Skeletal muscle tissue (tissue), 4 donors: ENCODE measurements around the gene C3orf62. TPM values are rescaled to one million over a fixed set of nuclear protein-coding genes. Genes with fewer than 3 reads are reported as not detected.

Experiments
- H3K27ac ChIP-seq: one replicate; pipeline ENCODE4 v1.7.0; 2013; ENCODE audit warnings: mild to moderate bottlenecking, low read depth, low read length, inconsistent platforms
- H3K27me3 ChIP-seq, 3 donors: one replicate each; pipeline ENCODE4 v1.7.0; 2013; ENCODE audit warnings: low read length in 3 of 3; ENCODE audit not compliant: control insufficient read depth in 3 of 3, insufficient read depth in 3 of 3
- H3K36me3 ChIP-seq, 3 donors: one replicate each; pipeline ENCODE4 v1.7.0; 2013; ENCODE audit warnings: low read length in 3 of 3; ENCODE audit not compliant: control insufficient read depth in 3 of 3, insufficient read depth in 3 of 3
- H3K4me1 ChIP-seq, 3 donors: one replicate each; pipeline ENCODE4 v1.7.0; 2013; ENCODE audit warnings: low read length in 3 of 3, mild to moderate bottlenecking in 3 of 3; ENCODE audit not compliant: control insufficient read depth in 3 of 3, insufficient read depth in 3 of 3
- H3K4me3 ChIP-seq, 3 donors: one replicate each; pipeline ENCODE4 v1.7.0; 2013; ENCODE audit warnings: low read length in 3 of 3
- H3K9ac ChIP-seq, 3 donors: one replicate each; pipeline ENCODE4 v1.7.0; 2013; ENCODE audit warnings: low read length in 3 of 3, mild to moderate bottlenecking in 3 of 3, moderate library complexity in 2 of 3, low read depth in 1 of 3
- H3K9me3 ChIP-seq, 3 donors: one replicate each; pipeline ENCODE4 v1.7.0; 2013; ENCODE audit warnings: low read length in 3 of 3; ENCODE audit not compliant: control insufficient read depth in 3 of 3
- total RNA-seq: library from RNA; depleted of rRNA; stranded (reverse); fragments of >200 nt; gene quantifications from one replicate; pipeline ENCODE4 v1.2.3, GENCODE V29; 2014
- donor health status: Osteomylitis.

C3orf62 gene
- total RNA-seq: 1.6 TPM

DNA sequence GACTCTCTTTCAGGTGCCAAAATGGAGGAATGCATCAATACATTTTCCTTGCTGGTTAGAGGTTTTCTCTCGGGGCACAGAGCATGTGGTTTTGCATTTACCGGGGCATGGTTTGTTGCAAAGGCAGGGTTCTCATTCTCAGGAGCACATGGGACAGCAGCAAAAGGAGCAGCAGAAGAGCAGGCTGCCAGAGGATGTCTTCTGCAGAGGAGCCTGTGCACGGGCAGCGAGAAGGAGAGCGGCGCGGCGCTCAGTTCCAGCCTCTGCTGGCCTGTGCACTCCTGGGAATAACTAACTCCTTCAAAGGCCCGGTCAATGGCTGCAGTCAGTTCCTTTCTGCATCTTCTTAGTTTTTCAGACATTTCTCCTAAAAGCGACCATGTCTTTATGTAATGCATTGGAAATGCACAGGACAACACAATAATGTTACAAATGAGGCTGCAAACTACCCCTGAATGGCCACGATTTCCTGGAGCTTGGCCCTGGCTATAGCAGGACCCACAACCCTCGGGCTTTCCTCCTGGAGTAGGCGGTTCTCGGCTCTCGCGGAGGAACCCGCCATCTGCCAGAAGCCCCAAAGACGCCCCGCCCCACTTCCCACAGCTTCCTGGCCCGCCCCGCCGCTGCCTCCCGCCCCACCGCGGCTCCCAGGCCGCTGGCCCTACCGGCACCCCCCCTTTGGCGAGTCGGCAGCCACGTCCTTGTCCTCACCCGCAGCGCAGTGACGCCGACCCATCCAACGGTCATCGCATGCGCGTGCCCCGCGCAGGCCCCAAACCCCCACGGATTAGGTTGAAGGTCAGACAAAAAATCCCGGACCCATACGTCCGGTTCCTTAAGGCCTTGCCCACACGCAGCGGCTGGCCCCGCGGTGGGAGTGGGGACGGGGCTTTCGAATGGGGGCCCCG is at the start of gene C3orf62:
Gene C3orf62, minus strand, starts transcription at position 758 of the 908 bp plus-strand sequence. Its CDS starts 360 bp downstream, at position 398.
- Histone ChIP-seq H3K27ac (peak within 1 kb of the TSS; percentile 96), H3K36me3 (peaks cover 14 to 16% (median 16%) of the 10 kb centered on the region in 3 donors), H3K4me3 (peak within 1 kb of the TSS; percentile 75 to 85 (median 81)), H3K4me1 (peaks cover 23 to 35% (median 32%) of the 10 kb centered on the region in 3 donors), H3K27me3 (no peaks in the 10 kb centered on the region), H3K9me3 (no peaks in the 10 kb centered on the region), H3K9ac (peak within 1 kb of the TSS; percentile 77 to 91 (median 88))

DNA sequence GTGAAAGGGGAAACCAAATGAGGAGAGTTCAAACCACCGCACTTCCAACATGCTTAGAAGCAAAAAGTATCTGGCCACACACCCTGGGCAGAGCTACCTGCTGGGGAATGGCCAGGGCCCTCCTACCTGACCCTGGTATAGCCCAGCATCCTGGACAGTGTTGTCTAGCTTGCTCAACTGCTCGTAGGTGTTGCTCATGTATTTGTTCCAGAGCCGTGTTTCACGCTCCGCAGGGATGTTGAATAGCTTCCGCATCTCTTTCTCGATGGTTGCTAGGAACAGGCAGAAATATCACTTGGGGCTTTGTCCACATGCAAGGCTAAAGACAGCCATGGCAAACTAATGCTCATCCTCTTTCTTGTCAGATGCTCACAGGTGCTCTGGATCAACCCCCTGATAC is 47.7 kb upstream of the C3orf62 start:
- Histone ChIP-seq H3K27ac (no peak overlapping the region), H3K36me3 (peaks cover 42 to 68% (median 67%) of the 10 kb centered on the region in 3 donors), H3K4me1 (no peaks in the 10 kb centered on the region), H3K4me3 (no peak overlapping the region), H3K9me3 (no peaks in the 10 kb centered on the region), H3K9ac (no peak overlapping the region), H3K27me3 (no peaks in the 10 kb centered on the region)

DNA sequence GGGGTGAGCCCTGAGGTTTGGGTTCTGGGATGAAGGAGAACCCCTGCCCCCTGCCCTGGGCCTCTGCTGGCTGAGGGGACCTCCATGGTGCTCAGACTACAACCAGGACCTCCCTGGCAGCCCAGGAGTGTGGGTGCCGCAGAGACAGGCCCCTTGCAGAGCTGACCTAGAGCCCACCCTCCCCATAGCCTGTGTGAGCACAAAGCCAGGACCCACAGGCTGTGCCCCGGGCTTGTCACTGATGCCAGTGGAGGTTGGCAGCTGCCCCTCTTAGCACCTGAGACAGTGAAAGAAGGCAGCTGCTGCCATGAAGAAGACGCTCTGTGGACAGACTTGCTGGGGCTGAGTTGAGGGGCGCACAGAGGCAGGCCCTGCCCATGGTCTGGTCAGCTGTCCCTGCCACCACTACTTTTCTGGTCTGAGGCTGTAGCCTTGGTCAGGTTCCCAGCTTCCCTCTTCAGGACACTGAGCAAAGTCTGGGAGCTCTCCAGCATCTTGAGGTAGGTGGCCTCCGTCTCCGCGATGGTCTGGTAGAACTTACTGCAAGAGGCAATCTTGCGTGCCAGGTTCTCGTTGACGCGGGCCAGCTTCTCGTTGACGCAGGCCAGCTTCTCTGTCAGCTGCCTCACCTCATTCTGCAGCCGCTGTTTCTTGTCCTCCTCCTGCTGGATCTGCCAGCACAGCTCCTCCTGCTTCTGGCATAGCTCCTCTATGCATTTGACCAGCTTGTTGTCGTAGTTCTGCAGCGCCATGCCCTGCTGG is 39.8 kb upstream of the C3orf62 start:
- Histone ChIP-seq H3K27ac (no peak overlapping the region), H3K4me1 (peaks cover 0 to 5% (median 0%) of the 10 kb centered on the region in 3 donors), H3K4me3 (no peak overlapping the region), H3K36me3 (peaks cover 16 to 44% (median 35%) of the 10 kb centered on the region in 3 donors), H3K9ac (no peak overlapping the region), H3K9me3 (no peaks in the 10 kb centered on the region), H3K27me3 (no peaks in the 10 kb centered on the region)

DNA sequence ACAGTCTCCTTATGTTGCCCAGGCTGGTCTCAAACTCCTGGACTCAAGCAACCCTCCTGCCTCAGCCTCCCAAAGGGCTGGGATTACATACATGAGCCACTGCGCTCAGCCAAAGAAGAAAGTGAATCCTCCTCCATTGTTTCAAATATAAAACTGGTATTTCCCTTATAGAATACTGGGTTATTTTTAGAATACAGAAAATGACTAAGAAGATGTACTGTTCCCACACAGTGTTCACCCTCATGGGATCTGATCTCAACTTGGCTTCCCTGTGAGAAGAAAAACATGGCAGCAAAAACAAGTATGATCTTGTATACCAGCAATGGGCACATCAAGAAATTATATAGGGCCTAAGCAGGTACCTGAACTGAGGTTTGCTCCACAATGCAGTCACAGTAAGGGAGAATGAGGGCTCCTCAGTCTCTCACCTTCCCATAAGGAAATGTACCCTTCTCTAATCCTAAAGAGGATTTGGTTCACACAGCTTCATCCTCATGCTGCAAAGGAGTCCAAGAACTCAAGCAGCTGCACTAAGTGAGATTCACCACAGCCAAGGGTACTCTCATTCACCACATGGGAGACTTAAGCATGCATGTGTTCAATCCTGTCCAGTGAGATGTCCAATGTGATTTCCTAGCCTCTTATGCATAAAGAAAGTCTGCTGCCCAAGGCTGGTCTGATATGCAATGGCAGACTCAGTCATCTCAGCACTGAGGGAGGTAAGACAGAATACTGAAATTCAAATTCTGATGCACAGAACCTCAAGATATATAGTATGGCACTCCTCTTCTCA is 37.1 kb upstream of the C3orf62 start:
- no peak overlapping the region for H3K4me3 ChIP-seq
- H3K36me3 ChIP-seq: peaks cover 20 to 44% (median 36%) of the 10 kb centered on the region in 3 donors
- no peaks in the 10 kb centered on the region for H3K27me3 ChIP-seq
- H3K27ac ChIP-seq: no peak overlapping the region
- peaks cover 0 to 5% (median 0%) of the 10 kb centered on the region in 3 donors for H3K4me1 ChIP-seq
- H3K9me3 ChIP-seq: no peaks in the 10 kb centered on the region
- H3K9ac ChIP-seq: no peak overlapping the region

DNA sequence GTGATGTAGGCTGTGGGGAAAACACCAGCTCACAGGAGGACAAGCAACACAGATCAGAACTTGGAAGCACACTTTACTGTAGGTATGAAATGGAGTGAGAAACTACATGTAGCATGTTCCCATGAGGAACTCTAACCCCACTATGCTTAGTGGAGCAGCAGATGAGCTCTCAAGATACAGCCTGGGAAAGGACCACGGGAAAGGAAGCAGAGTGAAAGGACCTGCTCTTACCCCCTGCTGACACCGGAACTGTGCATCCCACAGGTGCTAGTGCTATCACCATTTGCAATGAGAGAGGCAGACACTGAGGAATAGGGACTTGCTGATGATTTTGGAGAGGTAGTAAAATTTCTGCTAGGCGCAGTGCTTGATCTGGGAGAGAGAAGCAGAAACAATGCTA is 34.3 kb upstream of the C3orf62 start:
- Histone ChIP-seq H3K9me3 (no peaks in the 10 kb centered on the region), H3K27ac (no peak overlapping the region), H3K9ac (no peak overlapping the region), H3K4me1 (peaks cover 0 to 5% (median 0%) of the 10 kb centered on the region in 3 donors), H3K27me3 (no peaks in the 10 kb centered on the region), H3K36me3 (peaks cover 11 to 39% (median 34%) of the 10 kb centered on the region in 3 donors), H3K4me3 (no peak overlapping the region)

DNA sequence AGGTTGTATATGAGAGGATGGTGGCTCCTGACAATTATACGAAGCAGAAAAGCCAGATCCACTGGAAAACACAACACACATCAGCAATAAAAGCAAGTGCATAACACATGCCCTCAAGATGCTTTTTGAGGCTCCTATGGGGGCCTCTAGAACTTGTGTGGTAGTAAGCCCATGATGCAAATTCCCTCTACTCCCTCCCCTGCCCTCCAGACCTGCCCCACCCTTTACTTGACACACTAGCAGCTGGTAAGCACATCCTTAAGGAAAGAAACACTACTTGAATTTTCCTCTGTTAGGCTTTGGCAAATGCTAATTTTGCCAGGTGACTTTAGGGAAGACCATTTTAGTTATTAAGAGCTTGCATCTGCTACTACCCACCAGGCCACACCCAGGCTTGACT is 33.6 kb upstream of the C3orf62 start:
- H3K27me3 ChIP-seq: no peaks in the 10 kb centered on the region
- H3K9ac ChIP-seq: no peak overlapping the region
- no peak overlapping the region for H3K27ac ChIP-seq
- peaks cover 13 to 42% (median 36%) of the 10 kb centered on the region in 3 donors for H3K36me3 ChIP-seq
- H3K4me3 ChIP-seq: no peak overlapping the region
- H3K4me1 ChIP-seq: peaks cover 0 to 5% (median 2%) of the 10 kb centered on the region in 3 donors
- H3K9me3 ChIP-seq: no peaks in the 10 kb centered on the region

DNA sequence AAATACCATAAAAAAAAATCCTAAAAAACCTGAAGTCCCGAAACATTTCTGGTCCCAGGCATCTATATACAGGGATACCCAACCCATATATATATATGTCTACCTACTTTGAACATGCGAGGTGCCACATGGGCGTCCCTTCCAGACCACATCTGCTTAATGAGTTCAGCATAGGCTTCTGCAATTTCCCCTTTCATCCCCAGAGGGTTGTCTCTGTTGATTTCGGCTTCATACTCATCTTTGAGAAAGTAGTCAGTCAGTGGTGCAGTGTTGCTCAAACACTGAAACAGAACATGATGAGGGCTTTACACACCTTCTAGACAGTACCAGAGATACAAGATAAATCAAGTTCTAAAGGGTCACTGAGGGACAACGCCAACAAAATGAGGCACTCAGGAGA is 28.6 kb upstream of the C3orf62 start:
- H3K4me1 ChIP-seq: peaks cover 0 to 2% (median 0%) of the 10 kb centered on the region in 3 donors
- no peak overlapping the region for H3K4me3 ChIP-seq
- no peaks in the 10 kb centered on the region for H3K9me3 ChIP-seq
- no peak overlapping the region for H3K27ac ChIP-seq
- peaks cover 35 to 51% (median 39%) of the 10 kb centered on the region in 3 donors for H3K36me3 ChIP-seq
- no peaks in the 10 kb centered on the region for H3K27me3 ChIP-seq
- no peak overlapping the region for H3K9ac ChIP-seq

DNA sequence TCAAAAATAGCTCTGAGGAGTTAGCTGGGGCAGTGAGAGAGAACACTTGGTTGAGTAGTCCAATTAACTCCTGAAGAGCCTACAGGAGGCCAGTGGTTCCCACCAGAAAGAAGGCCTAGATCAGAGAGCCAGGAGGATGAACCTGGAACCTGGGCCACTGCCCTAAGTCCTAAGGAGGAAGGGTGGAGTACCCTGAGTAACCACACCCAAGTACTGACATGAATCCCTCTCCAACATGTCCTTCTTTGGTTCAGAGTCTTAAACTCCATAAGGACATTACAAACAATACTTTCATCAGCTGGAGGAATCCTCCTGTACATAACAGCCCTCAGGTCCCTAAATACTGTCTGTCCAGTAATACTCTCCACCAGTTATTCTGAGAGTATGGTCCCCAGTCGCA is 25.6 kb upstream of the C3orf62 start:
- peaks cover 48 to 56% (median 50%) of the 10 kb centered on the region in 3 donors for H3K36me3 ChIP-seq
- no peaks in the 10 kb centered on the region for H3K27me3 ChIP-seq
- peaks cover under 1 to 5% (median under 1%) of the 10 kb centered on the region in 3 donors for H3K4me1 ChIP-seq
- no peaks in the 10 kb centered on the region for H3K9me3 ChIP-seq
- H3K4me3 ChIP-seq: no peak overlapping the region
- no peak overlapping the region for H3K27ac ChIP-seq
- H3K9ac ChIP-seq: no peak overlapping the region

DNA sequence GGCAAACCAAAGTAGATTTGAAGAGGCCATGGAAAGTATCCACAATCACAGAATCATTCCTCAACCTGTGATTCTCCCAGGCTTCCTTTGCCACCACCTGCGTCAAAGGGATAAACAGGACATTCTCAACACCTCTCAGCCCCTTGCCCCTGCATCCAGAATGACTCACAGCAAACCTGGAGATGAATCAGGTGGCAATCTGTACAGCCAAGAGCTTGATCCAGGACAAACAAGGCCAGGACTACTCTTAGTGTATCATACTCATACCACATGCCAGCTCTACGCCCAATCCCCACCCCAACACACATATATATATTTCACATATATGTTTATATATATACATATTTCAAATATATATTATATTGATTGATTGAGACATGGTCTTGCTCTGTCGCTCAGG is 23.6 kb upstream of the C3orf62 start:
- H3K36me3 ChIP-seq: peaks cover 53 to 57% (median 55%) of the 10 kb centered on the region in 3 donors
- H3K27ac ChIP-seq: no peak overlapping the region
- H3K27me3 ChIP-seq: no peaks in the 10 kb centered on the region
- H3K9ac ChIP-seq: no peak overlapping the region
- H3K4me1 ChIP-seq: peaks cover 11 to 13% (median 12%) of the 10 kb centered on the region in 3 donors
- H3K9me3 ChIP-seq: no peaks in the 10 kb centered on the region
- no peak overlapping the region for H3K4me3 ChIP-seq
